HepG2 (cell line): ENCODE data around the gene SNAP47. TPM values are rescaled to one million over a fixed set of nuclear protein-coding genes. Genes with fewer than 3 reads are reported as not detected.
A peak's percentile ranks its signal among the peaks of the same experiment; 100 is the strongest.

ENCODE experiments used
- AGO2 ChIP-seq: fragments of 200-400 bp; formaldehyde crosslinking; optimal IDR thresholded peaks from 2 replicates; pipeline ENCODE3; 2017; ENCODE audit warnings: mild to moderate bottlenecking, low read depth, low read length, moderate library complexity
- AHR ChIP-seq: IDR thresholded peaks from 2 replicates; pipeline ENCODE4 v1.6.1; 2018; ENCODE audit warnings: missing genetic modification reagents, missing compliant biosample characterization
- ATF6 ChIP-seq: sonication (generic); formaldehyde crosslinking; conservative IDR thresholded peaks from 2 replicates; pipeline ENCODE4 v1.4.0; 2020; ENCODE audit warnings: missing genetic modification reagents
- CC2D1A ChIP-seq: sonication (generic); formaldehyde crosslinking; IDR thresholded peaks from 2 replicates; pipeline ENCODE4 v1.8.1; 2023; ENCODE audit warnings: mild to moderate bottlenecking, missing genetic modification reagents
- E2F2 ChIP-seq: sonication (generic); formaldehyde crosslinking; IDR thresholded peaks from 2 replicates; pipeline ENCODE4 v1.4.0; 2020; ENCODE audit warnings: missing genetic modification reagents, borderline replicate concordance
- FOXO4 ChIP-seq: sonication (generic); formaldehyde crosslinking; conservative IDR thresholded peaks from 2 replicates; pipeline ENCODE4 v1.8.1; 2023; ENCODE audit warnings: missing genetic modification reagents
- HINFP ChIP-seq: sonication (generic); formaldehyde crosslinking; IDR thresholded peaks from 2 replicates; pipeline ENCODE4 v1.4.0; 2020; ENCODE audit warnings: low read depth, mild to moderate bottlenecking, missing genetic modification reagents
- HOXA7 ChIP-seq: sonication (generic); formaldehyde crosslinking; IDR thresholded peaks from 2 replicates; pipeline ENCODE4 v1.8.1; 2022; ENCODE audit warnings: mild to moderate bottlenecking, missing genetic modification reagents, moderate library complexity
- KLF11 ChIP-seq: IDR thresholded peaks from 2 replicates; pipeline ENCODE4 v1.6.1; 2016; ENCODE audit warnings: missing compliant biosample characterization
- LBX2 ChIP-seq: sonication (generic); formaldehyde crosslinking; IDR thresholded peaks from 2 replicates; pipeline ENCODE4 v1.5.0; 2020; ENCODE audit warnings: missing genetic modification reagents, mild to moderate bottlenecking, borderline replicate concordance
- PATZ1 ChIP-seq: sonication (generic); formaldehyde crosslinking; IDR thresholded peaks from 2 replicates; pipeline ENCODE4 v1.4.0; 2020; ENCODE audit warnings: missing genetic modification reagents
- SPEN ChIP-seq: sonication (generic); formaldehyde crosslinking; IDR thresholded peaks from 2 replicates; pipeline ENCODE4 v1.5.1; 2020; ENCODE audit warnings: low read depth, mild to moderate bottlenecking, missing genetic modification reagents
- TERF1 ChIP-seq: sonication (generic); formaldehyde crosslinking; IDR thresholded peaks from 2 replicates; pipeline ENCODE4 v1.8.0; 2022; ENCODE audit warnings: mild to moderate bottlenecking, missing genetic modification reagents, moderate library complexity
- ZNF124 ChIP-seq: sonication (generic); formaldehyde crosslinking; IDR thresholded peaks from 2 replicates; pipeline ENCODE4 v1.4.0; 2020; ENCODE audit warnings: missing genetic modification reagents
- ZNF232 ChIP-seq: sonication (generic); formaldehyde crosslinking; IDR thresholded peaks from 2 replicates; pipeline ENCODE4 v1.4.0; 2020; ENCODE audit warnings: missing genetic modification reagents, borderline replicate concordance
- ZNF510 ChIP-seq: sonication (generic); formaldehyde crosslinking; IDR thresholded peaks from 2 replicates; pipeline ENCODE4 v1.4.0; 2020; ENCODE audit warnings: low read depth, mild to moderate bottlenecking, missing genetic modification reagents
- ZNF563 ChIP-seq: sonication (generic); formaldehyde crosslinking; IDR thresholded peaks from 2 replicates; pipeline ENCODE4 v1.8.0; 2022; ENCODE audit warnings: mild to moderate bottlenecking, moderate library complexity, missing genetic modification reagents
- ZSCAN21 ChIP-seq: sonication (generic); formaldehyde crosslinking; IDR thresholded peaks from 2 replicates; pipeline ENCODE4 v1.8.0; 2022; ENCODE audit warnings: mild to moderate bottlenecking, missing genetic modification reagents, moderate library complexity, borderline replicate concordance
- polyA plus RNA-seq, 8 experiments: library from polyadenylated mRNA; depleted of rRNA in 3 of 8; stranded (reverse) in 7 of 8; unstranded in 1 of 8; fragments of >200 nt; fragmentation: Illumina TruSeq in 4 of 8; extraction: Trizol in 4 of 8; gene quantifications; 2 replicates each; pipeline versions ENCODE4 v1.2.1 to v1.2.3, GENCODE V29; 2011 to 2016; ENCODE audit warnings: low read depth in 4 of 8, missing spikeins in 1 of 8, mixed read lengths in 1 of 8; ENCODE audit not compliant: insufficient read depth in 1 of 8
- total RNA-seq, 5 experiments: library from RNA; depleted of rRNA; stranded (reverse); fragments of >200 nt; fragmentation: Illumina TruSeq; extraction: Trizol; gene quantifications; 2 replicates each; pipeline ENCODE4 v1.2.3, GENCODE V29; 2016; ENCODE audit warnings: low read depth in 1 of 5

Gene SNAP47
- total and polyA plus RNA-seq, 2 of the 13 experiments (the other 11 are each of a cell fraction or from before 2014, with no cell fraction given), result 13.6 to 25.1 TPM

GRCh38 chr1:227729144-227729880 is 5.9 kb upstream of the SNAP47 start (continued):
- 0 out of 2 replicates have a peak, but pooled peaks have one; percentile 37 for TF ChIP-seq HINFP (CRISPR knock-in tag)
- TF ChIP-seq AHR (CRISPR knock-in tag), result 0 out of 2 replicates have a peak, but pooled peaks have one; percentile 18
- TF ChIP-seq SPEN (CRISPR knock-in tag), result peak; percentile 25; the same call in 1 of the 2 replicates
- TF ChIP-seq TERF1, result no peak
- no peak for TF ChIP-seq E2F2 (CRISPR knock-in tag)
- TF ChIP-seq ZNF124 (CRISPR knock-in tag), result no peak
- TF ChIP-seq PATZ1 (CRISPR knock-in tag), result peak; percentile 20; the same call in 1 of the 2 replicates
- TF ChIP-seq AGO2, result peak; percentile 82
- no peak for TF ChIP-seq ZNF232 (CRISPR knock-in tag)
- TF ChIP-seq ZSCAN21 (CRISPR knock-in tag), result 0 out of 2 replicates have a peak, but pooled peaks have one; percentile 40
- TF ChIP-seq HOXA7 (CRISPR knock-in tag), result no peak
- TF ChIP-seq ZNF510 (CRISPR knock-in tag), result no peak
- TF ChIP-seq ATF6 (CRISPR knock-in tag), result no peak
- 0 out of 2 replicates have a peak, but pooled peaks have one; percentile 27 for TF ChIP-seq CC2D1A
- TF ChIP-seq LBX2, result no peak
- TF ChIP-seq KLF11 (CRISPR knock-in tag), result no peak
- TF ChIP-seq FOXO4, result no peak
- TF ChIP-seq ZNF563 (CRISPR knock-in tag), result no peak
